GM19324 (cell line): Measurements from ENCODE around the gene AHR.
"Not testable (repeated sequence)": the region's sequence is repeated elsewhere in the genome, so short reads cannot be mapped to it uniquely, and the experiment has no call there.

Experiments used
- ATAC-seq: cut with Tn5 transposase; IDR thresholded peaks from one replicate; pipeline ENCODE4 v1.9.1; 2021; ENCODE audit warnings: mild to moderate bottlenecking, moderate library complexity; ENCODE audit not compliant: unreplicated experiment, low FRiP score

Gene AHR

GRCh38 chr7:17370901-17371585 is 72.6 kb downstream of the AHR start:
- no peak for ATAC-seq

GRCh38 chr7:17371671-17372524 is 73.4 kb downstream of the AHR start:
- ATAC-seq: no peak

GRCh38 chr7:17374157-17374556 is 75.7 kb downstream of the AHR start:
- no peak for ATAC-seq

GRCh38 chr7:17374654-17375053 is 76.2 kb downstream of the AHR start:
- no peak for ATAC-seq

GRCh38 chr7:17376595-17376994 is 78.1 kb downstream of the AHR start:
- ATAC-seq: no peak

- ATAC-seq: no peak
Observed at GRCh38 chr7:17380736-17381662, 82.5 kb downstream of the AHR start.

GRCh38 chr7:17382408-17383354 is 84.2 kb downstream of the AHR start:
- ATAC-seq: not testable (repeated sequence)

- no peak for ATAC-seq
Observed at GRCh38 chr7:17384400-17384799, 85.9 kb downstream of the AHR start.

- ATAC-seq: no peak
Observed at GRCh38 chr7:17385612-17386011, 87.2 kb downstream of the AHR start.

- no peak for ATAC-seq
Observed at GRCh38 chr7:17390392-17390791, 91.9 kb downstream of the AHR start.

GRCh38 chr7:17391366-17391765 is 92.9 kb downstream of the AHR start:
- no peak for ATAC-seq

GRCh38 chr7:17392846-17393245 is 94.4 kb downstream of the AHR start:
- ATAC-seq: no peak

- ATAC-seq: not testable (repeated sequence)
Observed at GRCh38 chr7:17394563-17394962, 96.1 kb downstream of the AHR start.
